Right atrium auricular region (tissue), 2 donors: Measurements from ENCODE around the gene CEND1. TPM values are rescaled to one million over a fixed set of nuclear protein-coding genes. Genes with fewer than 3 reads are reported as not detected.

ENCODE experiments used
- DNase-seq: peaks from one replicate; pipeline ENCODE4 v3.0.0-alpha.2; 2019; ENCODE audit warnings: low spot score
- H3K27ac ChIP-seq, 2 donors: fragments of 200-600 bp; sonication (generic); 1 replicate in 1 of 2; 2 replicates in 1 of 2; pipeline ENCODE4 v1.5.1; 2016 to 2019
- H3K27me3 ChIP-seq, 2 donors: fragments of 200-600 bp; sonication (generic); one replicate each; pipeline versions ENCODE4 v1.5.1 to v1.6.0; 2017 to 2019
- H3K36me3 ChIP-seq: fragments of 200-600 bp; sonication (generic); one replicate; pipeline ENCODE4 v1.5.1; 2016
- H3K4me1 ChIP-seq, 2 donors: fragments of 200-600 bp; sonication (generic); one replicate each; pipeline versions ENCODE4 v1.5.1 to v1.6.0; 2017 to 2019
- H3K4me3 ChIP-seq, 2 donors: fragments of 200-600 bp; sonication (generic); 1 replicate in 1 of 2; 2 replicates in 1 of 2; pipeline ENCODE4 v1.5.1; 2017 to 2019; ENCODE audit warnings: mild to moderate bottlenecking in 1 of 2, moderate library complexity in 1 of 2
- H3K9me3 ChIP-seq, 2 donors: fragments of 200-600 bp; sonication (generic); one replicate each; pipeline ENCODE4 v1.5.1; 2019
- CTCF ChIP-seq, 2 donors: fragments of 200-600 bp; sonication (generic); IDR thresholded peaks; one replicate each; pipeline ENCODE4 v1.5.1; 2019; ENCODE audit warnings: antibody characterized with exemption in 2 of 2
- total RNA-seq, 2 donors: library from RNA; depleted of rRNA; stranded (reverse); fragments of >200 nt; gene quantifications; one replicate each; pipeline ENCODE4 v1.1.0, GENCODE V29; 2016

Gene CEND1
- total RNA-seq, 2 donors from 2014 or later, result 1.1 TPM; not detected in 1

- Histone ChIP-seq H3K4me1 (peaks cover 0 to 33% of the 10 kb centered on the region in 2 donors), H3K27ac (peak within 1 kb of the TSS; percentile 98), H3K9me3 (no peaks in the 10 kb centered on the region), H3K36me3 (peaks cover 25% of the 10 kb centered on the region), H3K4me3 (peak within 1 kb of the TSS; percentile 88 to 93), H3K27me3 (no peaks in the 10 kb centered on the region)
- TF ChIP-seq CTCF (IDR thresholded peaks at IDR 0.05), result no peak
- no peak for DNase-seq
These were observed 28.7 kb upstream of the CEND1 start, which contains the start of gene PNPLA2 for GRCh38 chr11:818396-819128. Gene PNPLA2, plus strand, starts transcription at chr11:818914. Its CDS starts 805 bp downstream, at chr11:819719.

GRCh38 chr11:816433-816779 lies 26.5 kb upstream of the CEND1 start:
- Histone ChIP-seq H3K36me3 (peaks cover 26% of the 10 kb centered on the region), H3K4me1 (peaks cover 0 to 28% of the 10 kb centered on the region in 2 donors), H3K4me3 (no peak overlapping the region), H3K9me3 (no peaks in the 10 kb centered on the region), H3K27ac (no peak overlapping the region), H3K27me3 (no peaks in the 10 kb centered on the region)
- DNase-seq, result no peak
- TF ChIP-seq CTCF (IDR thresholded peaks at IDR 0.05), result no peak

GRCh38 chr11:815675-816432 lies 26.0 kb upstream of the CEND1 start:
- peaks cover 0 to 28% of the 10 kb centered on the region in 2 donors for H3K4me1 ChIP-seq
- peaks cover 30% of the 10 kb centered on the region for H3K36me3 ChIP-seq
- no peaks in the 10 kb centered on the region for H3K9me3 ChIP-seq
- H3K27me3 ChIP-seq, result no peaks in the 10 kb centered on the region
- no peak overlapping the region for H3K4me3 ChIP-seq
- H3K27ac ChIP-seq, result no peak overlapping the region
- no peak for DNase-seq
- TF ChIP-seq CTCF (IDR thresholded peaks at IDR 0.05), result no peak

GRCh38 chr11:813456-814096 lies 23.7 kb upstream of the CEND1 start:
- H3K36me3 ChIP-seq, result peaks cover 30% of the 10 kb centered on the region
- no peak for DNase-seq
- H3K4me3 ChIP-seq, result no peak overlapping the region
- TF ChIP-seq CTCF (IDR thresholded peaks at IDR 0.05), result no peak
- no peaks in the 10 kb centered on the region for H3K9me3 ChIP-seq
- H3K4me1 ChIP-seq, result peaks cover 0 to 27% of the 10 kb centered on the region in 2 donors
- H3K27ac ChIP-seq, result no peak overlapping the region
- H3K27me3 ChIP-seq, result no peaks in the 10 kb centered on the region

- Histone ChIP-seq H3K27ac (no peak overlapping the region), H3K4me1 (peaks cover 0 to 29% of the 10 kb centered on the region in 2 donors), H3K27me3 (no peaks in the 10 kb centered on the region), H3K36me3 (peaks cover 30% of the 10 kb centered on the region), H3K9me3 (no peaks in the 10 kb centered on the region), H3K4me3 (no peak overlapping the region)
- TF ChIP-seq CTCF (IDR thresholded peaks at IDR 0.05), result no peak
- no peak for DNase-seq
These were observed 23.2 kb upstream of the CEND1 start for GRCh38 chr11:813072-813455.
